ENCODE results near the gene MT2A. TPM values are rescaled to one million over a fixed set of nuclear protein-coding genes. Genes with fewer than 3 reads are reported as not detected.

Gene MT2A
- polyA plus RNA-seq = not detected in 2 replicates
- not detected in 2 replicates for polyA minus RNA-seq

GRCh38 chr16:56608043-56608875 is at the start of gene MT2A:
TSS of gene MT2A (plus strand) at chr16:56608584. CDS start at chr16:56608656, 72 bp downstream.
- no peak within 1 kb of the TSS for H3K27ac ChIP-seq (ENCODE audit: low read length)
- H3K9ac ChIP-seq (ENCODE audit: low read length) = no peak within 1 kb of the TSS
- no peak for TF ChIP-seq TAF1 (IDR thresholded peaks at IDR 0.05; ENCODE audit: low read depth)
- TF ChIP-seq REST (IDR thresholded peaks at IDR 0.05; ENCODE audit: borderline replicate concordance) = peak; percentile 32

GRCh38 chr16:56559109-56559508 is 49.3 kb upstream of the MT2A start:
- no peak overlapping the region for H3K4me2 ChIP-seq (ENCODE audit: low read length)
- no peaks in the 10 kb centered on the region for H3F3A ChIP-seq (ENCODE audit: insufficient read depth, low read length, poor library complexity, severe bottlenecking)
- H3K36me3 ChIP-seq (ENCODE audit: insufficient read depth, low read length) = no peaks in the 10 kb centered on the region
- H3K27ac ChIP-seq (ENCODE audit: low read length) = no peak overlapping the region
- no peaks in the 10 kb centered on the region for H3K79me2 ChIP-seq (replicated peaks; ENCODE audit: insufficient read depth, low read length)
- TF ChIP-seq EP300 (conservative IDR thresholded peaks at IDR 0.05; ENCODE audit: poor library complexity, severe bottlenecking) (no peak), POLR2AphosphoS5 (IDR thresholded peaks at IDR 0.05) (no peak), REST (IDR thresholded peaks at IDR 0.05; ENCODE audit: borderline replicate concordance) (no peak), MXI1 (conservative IDR thresholded peaks at IDR 0.05; ENCODE audit: poor library complexity, severe bottlenecking) (no peak), RAD21 (conservative IDR thresholded peaks at IDR 0.05) (no peak), EZH2 (IDR thresholded peaks at IDR 0.05; ENCODE audit: borderline replicate concordance, insufficient read depth, low read length, poor library complexity, severe bottlenecking) (no peak), SMC3 (conservative IDR thresholded peaks at IDR 0.05; ENCODE audit: poor library complexity) (no peak), CTCF (IDR thresholded peaks at IDR 0.05; ENCODE audit: poor library complexity, severe bottlenecking) (no peak), TAF1 (IDR thresholded peaks at IDR 0.05; ENCODE audit: low read depth) (no peak)
- H3K4me3 ChIP-seq (ENCODE audit: low read length) = no peak overlapping the region
- no peaks in the 10 kb centered on the region for H3K27me3 ChIP-seq (ENCODE audit: insufficient read depth, low read depth, low read length)
- no peak overlapping the region for H2AFZ ChIP-seq (ENCODE audit: low read depth, low read length)
- no peaks in the 10 kb centered on the region for H3K9me3 ChIP-seq (ENCODE audit: low read length)
- H4K20me1 ChIP-seq (ENCODE audit: insufficient read depth) = no peaks in the 10 kb centered on the region
- H3K9me2 ChIP-seq (ENCODE audit: insufficient read depth, low read length) = no peaks in the 10 kb centered on the region
- no peak overlapping the region for H3K9ac ChIP-seq (ENCODE audit: low read length)

More at GRCh38 chr16:56608043-56608875, at the start of gene MT2A:
- H3K27me3 ChIP-seq (ENCODE audit: insufficient read depth, low read depth, low read length) = peaks cover 52% of the 10 kb centered on the region
- no peaks in the 10 kb centered on the region for H3K79me2 ChIP-seq (replicated peaks; ENCODE audit: insufficient read depth, low read length)
- no peaks in the 10 kb centered on the region for H3K9me2 ChIP-seq (ENCODE audit: insufficient read depth, low read length)
- H3K36me3 ChIP-seq (ENCODE audit: insufficient read depth, low read length) = no peaks in the 10 kb centered on the region
- H4K20me1 ChIP-seq (ENCODE audit: insufficient read depth) = no peaks in the 10 kb centered on the region
- H3K4me3 ChIP-seq (ENCODE audit: low read length) = peak within 1 kb of the TSS; percentile 62
- H3K4me2 ChIP-seq (ENCODE audit: low read length) = peak within 1 kb of the TSS; percentile 30
- H3K9me3 ChIP-seq (ENCODE audit: low read length) = no peaks in the 10 kb centered on the region
- no peak within 1 kb of the TSS for H2AFZ ChIP-seq (ENCODE audit: low read depth, low read length)
- H3F3A ChIP-seq (ENCODE audit: insufficient read depth, low read length, poor library complexity, severe bottlenecking) = no peaks in the 10 kb centered on the region

All from neural cell (in vitro differentiated cells).